Neural progenitor cell (in vitro differentiated cells): Measurements from ENCODE around the gene PLEKHA1. TPM values are rescaled to one million over a fixed set of nuclear protein-coding genes. Genes with fewer than 3 reads are reported as not detected.

ENCODE experiments used
- DNase-seq: peaks from one replicate; pipeline ENCODE4 v3.0.0-alpha.2; 2016; ENCODE audit warnings: low spot score
- H2AFZ ChIP-seq: fragments of 200-600 bp; sonication (generic); replicated peaks from 2 replicates; pipeline ENCODE4 v1.6.1; 2016; ENCODE audit warnings: antibody characterized with exemption
- H3F3A ChIP-seq: fragments of 200-600 bp; sonication (generic); 2 replicates; pipeline ENCODE4 v1.6.1; 2016; ENCODE audit warnings: antibody characterized with exemption, low read depth
- H3K27ac ChIP-seq: fragments of 200-600 bp; sonication (generic); 2 replicates; pipeline ENCODE4 v1.5.1; 2016; ENCODE audit warnings: mild to moderate bottlenecking
- H3K27me3 ChIP-seq: fragments of 200-600 bp; sonication (generic); 2 replicates; pipeline ENCODE4 v1.6.1; 2016; ENCODE audit warnings: mild to moderate bottlenecking, moderate library complexity
- H3K36me3 ChIP-seq: fragments of 200-600 bp; sonication (generic); 2 replicates; pipeline ENCODE4 v1.5.1; 2016
- H3K4me1 ChIP-seq: fragments of 200-600 bp; sonication (generic); 2 replicates; pipeline ENCODE4 v1.6.1; 2016; ENCODE audit warnings: mixed run types
- H3K4me2 ChIP-seq: fragments of 200-600 bp; sonication (generic); 2 replicates; pipeline ENCODE4 v1.6.1; 2016
- H3K4me3 ChIP-seq: fragments of 200-600 bp; sonication (generic); 2 replicates; pipeline ENCODE4 v1.5.1; 2016
- H3K79me2 ChIP-seq: fragments of 200-600 bp; sonication (generic); 2 replicates; pipeline ENCODE4 v1.6.1; 2016; ENCODE audit warnings: low read depth
- H3K9ac ChIP-seq: fragments of 200-600 bp; sonication (generic); 2 replicates; pipeline ENCODE4 v1.6.1; 2016
- H3K9me3 ChIP-seq: fragments of 200-600 bp; sonication (generic); 2 replicates; pipeline ENCODE4 v1.5.1; 2016; ENCODE audit warnings: low read depth
- H4K20me1 ChIP-seq: fragments of 200-600 bp; sonication (generic); 2 replicates; pipeline ENCODE4 v1.6.1; 2016; ENCODE audit warnings: low read depth
- H3K27ac Mint-ChIP-seq: 3 replicates; pipeline ENCODE4 v1.8.0; 2021; ENCODE audit warnings: mixed read lengths
- H3K27me3 Mint-ChIP-seq: 2 replicates; pipeline ENCODE4 v1.8.0; 2022; ENCODE audit warnings: low read depth, mild to moderate bottlenecking, inconsistent platforms, moderate library complexity, mixed read lengths; ENCODE audit not compliant: insufficient read depth
- H3K36me3 Mint-ChIP-seq: 3 replicates; pipeline ENCODE4 v1.8.0; 2021; ENCODE audit warnings: mixed read lengths
- H3K4me1 Mint-ChIP-seq: 3 replicates; pipeline ENCODE4 v1.8.0; 2021; ENCODE audit warnings: mixed read lengths
- H3K4me3 Mint-ChIP-seq: 3 replicates; pipeline ENCODE4 v1.8.0; 2021; ENCODE audit warnings: mild to moderate bottlenecking, moderate library complexity, mixed read lengths
- H3K9me3 Mint-ChIP-seq: 3 replicates; pipeline ENCODE4 v1.8.0; 2020; ENCODE audit warnings: mixed read lengths
- CTCF ChIP-seq: fragments of 200-600 bp; sonication (generic); IDR thresholded peaks from 2 replicates; pipeline ENCODE4 v1.5.1; 2017; ENCODE audit warnings: antibody characterized with exemption, mild to moderate bottlenecking
- EZH2 ChIP-seq: fragments of 200-600 bp; sonication (generic); IDR thresholded peaks from 2 replicates; pipeline ENCODE4 v1.6.1; 2017; ENCODE audit warnings: antibody characterized with exemption, mild to moderate bottlenecking, moderate library complexity
- EZH2phosphoT487 ChIP-seq: fragments of 200-600 bp; sonication (generic); IDR thresholded peaks from 2 replicates; pipeline ENCODE4 v1.6.1; 2017; ENCODE audit warnings: antibody characterized with exemption
- total RNA-seq: library from RNA; depleted of rRNA; stranded (reverse); fragments of >200 nt; gene quantifications from 2 replicates; pipeline ENCODE4 v1.2.3, GENCODE V29; 2015; ENCODE audit warnings: low replicate concordance

Gene PLEKHA1
- total RNA-seq, 1 donor from 2014 or later, result 79.1 TPM

DNA sequence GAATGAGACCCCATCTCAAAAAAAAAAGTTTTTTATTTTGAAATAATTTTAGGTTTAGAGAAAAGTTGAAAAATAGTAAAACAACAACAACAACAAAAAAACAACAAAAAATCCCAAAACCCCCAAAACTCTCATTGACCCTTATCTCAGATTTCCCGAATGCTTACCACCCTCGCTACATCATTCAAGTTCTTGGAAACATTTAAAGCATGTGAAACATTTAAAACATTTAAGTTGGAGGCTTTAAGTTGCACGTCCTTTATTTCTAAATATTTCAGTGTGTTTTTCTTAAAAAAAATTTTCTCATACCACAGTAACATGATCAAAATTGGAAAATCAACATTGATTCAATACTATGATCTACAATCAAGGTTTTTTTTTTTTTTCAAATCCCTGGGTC lies 79.6 kb downstream of the PLEKHA1 start:
- Mint-ChIP-seq H3K9me3 (no peaks in the 10 kb centered on the region), H3K27me3 (peaks cover 21% of the 10 kb centered on the region), H3K4me3 (no peak overlapping the region), H3K27ac (no peak overlapping the region), H3K4me1 (peaks cover 21% of the 10 kb centered on the region), H3K36me3 (no peaks in the 10 kb centered on the region)
- no peaks in the 10 kb centered on the region for H3K9me3 ChIP-seq
- H3K27me3 ChIP-seq, result peaks cover 13% of the 10 kb centered on the region
- H3K4me3 ChIP-seq, result no peak overlapping the region
- H3K79me2 ChIP-seq, result no peaks in the 10 kb centered on the region
- no peaks in the 10 kb centered on the region for H3K36me3 ChIP-seq
- H3F3A ChIP-seq, result no peaks in the 10 kb centered on the region
- no peak overlapping the region for H3K27ac ChIP-seq
- no peaks in the 10 kb centered on the region for H4K20me1 ChIP-seq
- H3K9ac ChIP-seq, result no peak overlapping the region
- H3K4me1 ChIP-seq, result no peaks in the 10 kb centered on the region
- TF ChIP-seq EZH2 (no peak), EZH2phosphoT487 (no peak), CTCF (no peak)
- DNase-seq, result no peak
- no peak overlapping the region for H3K4me2 ChIP-seq
- H2AFZ ChIP-seq, result no peak overlapping the region

- Histone ChIP-seq H3K79me2 (no peaks in the 10 kb centered on the region), H3K36me3 (no peaks in the 10 kb centered on the region), H3K4me3 (no peak within 1 kb of the TSS), H3K27ac (no peak within 1 kb of the TSS), H3K4me2 (no peak within 1 kb of the TSS), H3F3A (peaks cover 2% of the 10 kb centered on the region), H2AFZ (no peak within 1 kb of the TSS), H3K27me3 (peaks cover 19% of the 10 kb centered on the region), H3K4me1 (no peaks in the 10 kb centered on the region), H3K9ac (no peak within 1 kb of the TSS), H3K9me3 (no peaks in the 10 kb centered on the region), H4K20me1 (no peaks in the 10 kb centered on the region)
- H3K4me3 Mint-ChIP-seq, result no peak within 1 kb of the TSS
- no peak within 1 kb of the TSS for H3K27ac Mint-ChIP-seq
- H3K9me3 Mint-ChIP-seq, result no peaks in the 10 kb centered on the region
- peaks cover 21% of the 10 kb centered on the region for H3K27me3 Mint-ChIP-seq
- TF ChIP-seq EZH2 (no peak), EZH2phosphoT487 (no peak), CTCF (no peak)
- no peaks in the 10 kb centered on the region for H3K36me3 Mint-ChIP-seq
- peaks cover 23% of the 10 kb centered on the region for H3K4me1 Mint-ChIP-seq
- no peak for DNase-seq
Observed at GRCh38 chr10:122454603-122455080, 80.1 kb downstream of the PLEKHA1 start, which contains the start of gene ARMS2. Gene ARMS2 (plus strand): TSS chr10:122454653. CDS start chr10:122454728, 75 bp downstream.

- no peak overlapping the region for H3K4me2 ChIP-seq
Observed at GRCh38 chr10:122455376-122456079, 81.0 kb downstream of the PLEKHA1 start.

More at GRCh38 chr10:122455376-122456079, 81.0 kb downstream of the PLEKHA1 start:
- Mint-ChIP-seq H3K27ac (no peak overlapping the region), H3K9me3 (no peaks in the 10 kb centered on the region), H3K36me3 (no peaks in the 10 kb centered on the region), H3K4me1 (peaks cover 25% of the 10 kb centered on the region), H3K4me3 (no peak overlapping the region), H3K27me3 (peaks cover 21% of the 10 kb centered on the region)
- H3K27me3 ChIP-seq, result peaks cover 28% of the 10 kb centered on the region
- no peak for DNase-seq
- H3K4me1 ChIP-seq, result peaks cover 1% of the 10 kb centered on the region
- no peaks in the 10 kb centered on the region for H3K36me3 ChIP-seq
- H2AFZ ChIP-seq, result no peak overlapping the region
- H3K9ac ChIP-seq, result no peak overlapping the region
- no peak overlapping the region for H3K27ac ChIP-seq
- no peaks in the 10 kb centered on the region for H3K9me3 ChIP-seq
- no peaks in the 10 kb centered on the region for H4K20me1 ChIP-seq
- peaks cover 8% of the 10 kb centered on the region for H3F3A ChIP-seq
- no peak overlapping the region for H3K4me3 ChIP-seq
- H3K79me2 ChIP-seq, result no peaks in the 10 kb centered on the region
- TF ChIP-seq EZH2phosphoT487 (no peak), EZH2 (no peak), CTCF (no peak)
